AG04449 (cell line): ENCODE data around the gene ART1.
A peak's percentile ranks its signal among the peaks of the same experiment; 100 is the strongest.
"Not testable (repeated sequence)": the region's sequence is repeated elsewhere in the genome, so short reads cannot be mapped to it uniquely, and the experiment has no call there.

ENCODE experiments used
- CTCF ChIA-PET: fragments of 350-600 bp; formaldehyde crosslinking; extraction: SDS; loops from one replicate; lab custom pipeline; 2021; ENCODE audit warnings: antibody characterized with exemption; lab: Yijun Ruan, JAX
- POLR2A ChIA-PET: fragments of 400-600, 350-600 bp; formaldehyde crosslinking; extraction: SDS; loops from one replicate; lab custom pipeline; 2020; ENCODE audit warnings: antibody characterized with exemption, inconsistent platforms; lab: Yijun Ruan, JAX
- DNase-seq: peaks from one replicate; pipeline ENCODE4 v3.0.0-alpha.2; 2010; ENCODE audit warnings: low read depth, low spot score
- H3K4me3 ChIP-seq: 2 replicates; pipeline ENCODE4 v1.5.1; 2011; ENCODE audit warnings: low read depth, mild to moderate bottlenecking, control low read depth, low read length
- TF ChIP-seq, protein P1 (sequence below): IDR thresholded peaks from one replicate; pipeline ENCODE4 v1.5.1; 2011; ENCODE audit warnings: mild to moderate bottlenecking, moderate library complexity, low read length, control low read depth, inconsistent platforms; ENCODE audit not compliant: insufficient read depth; ENCODE audit errors: missing control alignments

The ART1 gene, protein sequence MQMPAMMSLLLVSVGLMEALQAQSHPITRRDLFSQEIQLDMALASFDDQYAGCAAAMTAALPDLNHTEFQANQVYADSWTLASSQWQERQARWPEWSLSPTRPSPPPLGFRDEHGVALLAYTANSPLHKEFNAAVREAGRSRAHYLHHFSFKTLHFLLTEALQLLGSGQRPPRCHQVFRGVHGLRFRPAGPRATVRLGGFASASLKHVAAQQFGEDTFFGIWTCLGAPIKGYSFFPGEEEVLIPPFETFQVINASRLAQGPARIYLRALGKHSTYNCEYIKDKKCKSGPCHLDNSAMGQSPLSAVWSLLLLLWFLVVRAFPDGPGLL

DNA sequence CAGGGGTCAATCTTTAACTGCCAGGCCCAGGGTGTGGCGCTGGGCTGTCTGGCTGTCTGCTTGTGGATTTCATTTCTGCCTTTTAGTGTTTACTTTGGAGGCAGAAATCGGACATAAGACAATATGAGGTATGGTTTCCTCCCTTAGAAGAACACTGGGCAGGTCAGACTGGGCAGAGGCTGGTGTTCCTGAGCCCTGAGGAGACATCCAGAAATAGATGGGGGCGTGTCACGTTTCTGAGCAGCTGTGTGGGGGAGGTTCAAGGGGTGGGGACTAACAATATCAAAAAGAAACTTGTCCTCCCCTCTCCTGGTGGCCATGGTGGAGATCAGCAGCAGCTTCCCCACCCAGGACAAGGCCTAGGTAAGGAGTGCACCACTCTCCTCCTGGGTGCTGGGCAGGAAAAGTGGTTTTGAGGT, at the start of gene ART1:
Gene ART1 (plus strand): TSS at position 312 of the 419 bp plus-strand sequence. CDS start 14,086 bp downstream, outside the sequence.
- CTCF ChIA-PET = no interaction called here
- H3K4me3 ChIP-seq = no peak within 1 kb of the TSS
- no peak for DNase-seq
- TF ChIP-seq, protein P1, sequence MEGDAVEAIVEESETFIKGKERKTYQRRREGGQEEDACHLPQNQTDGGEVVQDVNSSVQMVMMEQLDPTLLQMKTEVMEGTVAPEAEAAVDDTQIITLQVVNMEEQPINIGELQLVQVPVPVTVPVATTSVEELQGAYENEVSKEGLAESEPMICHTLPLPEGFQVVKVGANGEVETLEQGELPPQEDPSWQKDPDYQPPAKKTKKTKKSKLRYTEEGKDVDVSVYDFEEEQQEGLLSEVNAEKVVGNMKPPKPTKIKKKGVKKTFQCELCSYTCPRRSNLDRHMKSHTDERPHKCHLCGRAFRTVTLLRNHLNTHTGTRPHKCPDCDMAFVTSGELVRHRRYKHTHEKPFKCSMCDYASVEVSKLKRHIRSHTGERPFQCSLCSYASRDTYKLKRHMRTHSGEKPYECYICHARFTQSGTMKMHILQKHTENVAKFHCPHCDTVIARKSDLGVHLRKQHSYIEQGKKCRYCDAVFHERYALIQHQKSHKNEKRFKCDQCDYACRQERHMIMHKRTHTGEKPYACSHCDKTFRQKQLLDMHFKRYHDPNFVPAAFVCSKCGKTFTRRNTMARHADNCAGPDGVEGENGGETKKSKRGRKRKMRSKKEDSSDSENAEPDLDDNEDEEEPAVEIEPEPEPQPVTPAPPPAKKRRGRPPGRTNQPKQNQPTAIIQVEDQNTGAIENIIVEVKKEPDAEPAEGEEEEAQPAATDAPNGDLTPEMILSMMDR = no peak
- POLR2A ChIA-PET = no interaction called here

DNA sequence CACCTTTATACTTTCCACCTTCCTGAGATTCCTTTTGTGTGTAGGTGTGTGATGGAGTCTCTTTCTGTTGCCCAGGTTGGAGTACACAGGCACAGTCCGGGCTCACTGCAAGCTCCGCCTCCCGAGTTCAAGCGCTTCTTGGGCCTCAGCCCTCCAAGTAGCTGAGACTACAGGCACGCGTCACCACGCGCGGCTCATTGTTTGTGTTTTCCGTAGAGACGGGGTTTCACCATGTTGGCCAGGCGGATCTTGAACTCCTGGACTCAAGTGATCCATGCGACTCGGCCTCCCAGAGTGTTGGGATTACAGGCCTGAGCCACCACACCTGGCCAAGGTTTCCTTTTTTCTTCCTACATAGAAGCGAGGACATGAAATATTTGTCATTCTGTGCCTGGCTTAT, 47.2 kb upstream of the ART1 start:
- DNase-seq, H3K4me3 ChIP-seq, POLR2A ChIA-PET: not testable (repeated sequence)
- CTCF ChIA-PET = interaction anchor here (1.4 kb wide), 1 partner anchor 11 kb away, joined by 3 read pairs; no protein-coding TSS in a partner anchor

DNA sequence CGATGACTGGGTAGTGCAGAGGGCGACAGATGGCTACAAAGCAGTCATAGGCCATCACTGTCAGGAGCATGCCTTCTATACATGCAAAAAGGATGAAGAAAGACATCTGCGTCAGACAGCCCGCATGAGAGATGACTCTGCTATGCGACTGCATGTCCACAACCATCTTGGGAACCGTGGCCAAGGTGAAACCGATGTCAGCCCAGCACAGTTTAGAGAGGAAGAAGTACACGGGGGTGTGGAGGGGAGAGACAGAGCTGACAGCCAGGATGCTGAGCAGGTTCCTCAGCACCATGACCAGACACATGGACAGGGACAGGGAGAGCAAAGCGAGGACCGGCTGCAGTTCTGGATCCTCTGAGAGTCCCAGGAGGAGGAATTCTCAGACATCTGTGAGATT, 44.7 kb upstream of the ART1 start:
- DNase-seq, H3K4me3 ChIP-seq, CTCF ChIA-PET, POLR2A ChIA-PET: not testable (repeated sequence)

DNA sequence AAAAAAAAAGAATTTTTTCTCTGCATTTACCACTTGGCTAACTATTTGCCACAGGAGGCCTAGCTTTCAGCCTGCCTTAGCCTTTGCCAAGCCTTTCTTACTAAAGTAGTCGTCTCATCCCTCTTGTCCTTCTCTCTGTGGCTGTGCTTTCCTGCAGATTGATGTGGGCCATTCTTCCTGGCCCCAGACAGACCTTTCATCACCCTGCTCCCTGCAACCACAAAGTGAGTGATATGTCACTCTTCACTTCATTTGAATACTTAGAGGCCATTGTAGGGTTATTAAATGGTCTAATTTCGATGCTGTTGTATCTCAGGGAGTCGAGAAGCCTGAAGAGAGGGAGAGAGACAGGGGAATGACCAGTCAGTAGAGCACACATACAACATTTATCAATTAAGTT, 40.8 kb upstream of the ART1 start:
- TF ChIP-seq, protein P1 = no peak
- no peak for DNase-seq
- POLR2A ChIA-PET = no interaction called here
- CTCF ChIA-PET = no interaction called here
- no peak overlapping the region for H3K4me3 ChIP-seq

DNA sequence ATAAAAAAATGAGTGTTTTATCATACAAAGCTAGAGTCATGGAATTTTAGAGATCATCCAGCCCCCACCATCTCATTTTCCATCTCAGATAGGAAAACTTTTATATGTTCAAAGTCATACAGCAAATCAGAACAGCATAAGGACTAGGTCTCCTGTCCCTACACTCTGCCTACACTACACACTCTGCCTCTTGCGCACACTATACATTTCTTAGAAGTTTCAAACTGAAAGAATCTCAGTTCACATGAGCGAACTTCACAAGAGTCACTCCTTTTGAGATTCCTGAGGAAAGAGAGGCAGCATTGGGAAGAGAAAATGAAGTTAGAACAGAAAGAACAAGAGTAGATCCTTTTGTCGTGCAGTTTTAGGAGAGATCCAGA, 39.7 kb upstream of the ART1 start:
- CTCF ChIA-PET = interaction anchor here (1.0 kb wide), 1 partner anchor 9 kb away, joined by 3 read pairs; no protein-coding TSS in a partner anchor

DNA sequence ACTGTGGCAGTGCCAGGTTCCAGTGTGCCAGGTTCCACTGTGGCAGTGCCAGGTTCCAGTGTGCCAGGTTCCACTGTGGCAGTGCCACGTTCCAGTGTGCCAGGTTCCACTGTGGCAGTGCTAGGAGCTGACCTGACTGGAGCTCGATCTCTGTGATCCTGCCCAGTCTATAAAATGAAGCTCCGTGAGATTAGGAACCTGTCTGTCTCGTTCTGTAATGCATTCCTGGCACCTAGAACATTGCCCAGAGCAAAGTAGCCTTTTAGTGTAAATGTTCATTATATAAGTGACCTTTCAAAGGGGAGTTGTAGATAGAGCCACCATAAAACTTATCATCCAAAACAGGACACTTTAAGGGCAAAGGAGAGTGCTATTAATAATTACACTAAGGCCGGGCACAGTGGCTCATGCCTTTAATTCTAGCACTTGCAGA, 39.1 kb upstream of the ART1 start:
- DNase-seq = no peak
- POLR2A ChIA-PET = no interaction called here
- TF ChIP-seq, protein P1 = no peak
- no peak overlapping the region for H3K4me3 ChIP-seq
- CTCF ChIA-PET = interaction anchor here (1.0 kb wide), 1 partner anchor 9 kb away, joined by 3 read pairs; no protein-coding TSS in a partner anchor

More for the DNA sequence above, 39.7 kb upstream of the ART1 start:
- POLR2A ChIA-PET = no interaction called here
- TF ChIP-seq, protein P1 = no peak
- no peak overlapping the region for H3K4me3 ChIP-seq
- DNase-seq = no peak

DNA sequence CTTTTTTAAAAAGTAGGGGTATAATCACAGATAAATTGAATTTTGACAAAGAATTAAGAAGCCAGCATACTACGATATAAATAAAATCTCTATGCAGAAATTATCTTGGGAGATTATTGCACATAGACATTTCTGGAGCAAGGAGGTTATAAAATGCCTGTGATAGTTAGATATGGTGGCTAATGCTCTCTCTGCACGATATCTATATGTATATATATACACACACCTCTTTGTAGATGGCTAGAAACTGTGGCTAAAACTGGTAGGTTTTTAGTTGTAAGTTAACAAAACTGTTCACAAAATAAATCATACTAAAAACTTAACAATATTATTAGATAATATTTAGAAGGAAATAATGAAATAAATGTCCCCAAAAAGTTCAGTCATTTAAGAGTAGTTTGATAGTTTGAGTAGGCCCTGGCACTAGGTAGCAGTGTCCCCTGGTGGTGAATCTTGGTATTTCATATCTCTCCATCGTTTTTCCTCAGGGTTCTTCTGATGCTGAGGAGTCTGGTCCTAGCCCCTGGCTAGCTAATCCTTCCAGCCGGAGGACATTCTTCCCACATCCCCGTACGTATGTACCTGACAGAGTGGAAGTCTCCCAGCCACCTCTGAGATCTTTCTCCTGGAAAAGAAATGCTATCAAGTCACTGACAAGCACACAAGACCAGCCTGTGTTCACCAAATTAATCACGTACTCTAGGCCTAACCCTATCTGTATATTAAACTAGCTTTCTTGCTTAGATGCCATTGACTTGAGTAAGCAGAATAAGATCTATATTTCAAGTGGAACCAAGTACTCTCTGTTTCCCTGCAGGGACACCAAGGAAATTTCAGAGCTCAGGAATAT, 35.3 kb upstream of the ART1 start:
- POLR2A ChIA-PET = no interaction called here
- CTCF ChIA-PET = interaction anchor here (1.0 to 4.5 kb wide), 17 partner anchors 9 to 232 kb away, joined by 3 to 31 read pairs (median 5); no protein-coding TSS in a partner anchor
- TF ChIP-seq, protein P1 = peak; percentile 68
- no peak for DNase-seq
- no peak overlapping the region for H3K4me3 ChIP-seq
